K562 (cell line): ENCODE results near the gene GTF2A1L. TPM values are rescaled to one million over a fixed set of nuclear protein-coding genes. Genes with fewer than 3 reads are reported as not detected.

Source experiments
- ARID1B ChIP-seq: fragments of 450-650 bp; IDR thresholded peaks from 2 replicates; pipeline ENCODE4 v1.6.1; 2016; ENCODE audit warnings: antibody characterized with exemption, mild to moderate bottlenecking, inconsistent platforms
- CC2D1A ChIP-seq: fragments of 450-650 bp; IDR thresholded peaks from 2 replicates; pipeline ENCODE4 v1.6.1; 2017; ENCODE audit warnings: mild to moderate bottlenecking
- CTCF ChIP-seq, 3 experiments: IDR thresholded peaks in 2 of 3; conservative IDR thresholded peaks in 1 of 3; 2 replicates each; pipeline ENCODE4 v1.5.1; 2011 to 2012; ENCODE audit warnings: low read length in 3 of 3, mild to moderate bottlenecking in 3 of 3, control low read depth in 2 of 3, improper control_type of control experiment in 1 of 3, inconsistent platforms in 1 of 3, low read depth in 1 of 3, mixed read lengths in 1 of 3, moderate library complexity in 1 of 3; ENCODE audit not compliant: insufficient read depth in 2 of 3
- HNRNPK ChIP-seq: fragments of 200-400 bp; formaldehyde crosslinking; IDR thresholded peaks from one replicate; pipeline ENCODE4 v1.6.1; 2018; ENCODE audit warnings: mild to moderate bottlenecking, low read depth, low read length; ENCODE audit not compliant: poor library complexity, severe bottlenecking
- KLF16 ChIP-seq: IDR thresholded peaks from 2 replicates; pipeline ENCODE4 v1.6.1; 2016; ENCODE audit warnings: antibody characterized with exemption
- RAD21 ChIP-seq, 2 experiments: fragments of 250-450 bp in 1 of 2; fragments of 450-650 bp in 1 of 2; sonication (Bioruptor Pico) in 1 of 2; formaldehyde crosslinking in 1 of 2; IDR thresholded peaks in 1 of 2; conservative IDR thresholded peaks in 1 of 2; 2 replicates each; pipeline versions ENCODE4 v1.4.0 to v1.8.0; 2020 to 2022; ENCODE audit warnings: mild to moderate bottlenecking in 2 of 2, moderate library complexity in 1 of 2
- RCOR1 ChIP-seq, 2 experiments: IDR thresholded peaks; 2 replicates each; pipeline ENCODE4 v1.6.1; 2012; ENCODE audit warnings: low read depth in 2 of 2, low read length in 2 of 2, borderline replicate concordance in 1 of 2, improper control_type of control experiment in 1 of 2
- SAFB ChIP-seq: fragments of 200-400 bp; formaldehyde crosslinking; IDR thresholded peaks from 2 replicates; pipeline ENCODE4 v1.6.1; 2017; ENCODE audit warnings: low read depth, low read length, borderline replicate concordance
- SLC30A9 ChIP-seq: fragments of 250-450 bp; sonication (Bioruptor Pico); IDR thresholded peaks from 2 replicates; pipeline ENCODE4 v1.8.0; 2022; ENCODE audit warnings: mild to moderate bottlenecking, moderate library complexity
- polyA plus RNA-seq, 8 experiments: library from polyadenylated mRNA; depleted of rRNA in 4 of 8; stranded (reverse) in 5 of 8; unstranded in 3 of 8; fragments of >200 nt; fragmentation: Nextera tagmentation in 2 of 8; fragmentation: Illumina TruSeq in 1 of 8; extraction: Ambion mirVana in 2 of 8; extraction: Trizol in 1 of 8; gene quantifications; 2 replicates each; pipeline versions ENCODE4 v1.2.1 to v1.2.3, GENCODE V29; 2011 to 2014; ENCODE audit warnings: inconsistent platforms in 1 of 8, missing spikeins in 1 of 8
- total RNA-seq, 7 experiments: library from RNA; depleted of rRNA in 6 of 7; stranded (reverse); fragments of >200 nt in 6 of 7; fragmentation: Illumina TruSeq in 2 of 7; extraction: Trizol in 2 of 7; gene quantifications; 2 replicates each; pipeline versions ENCODE4 v1.2.1 to v1.2.3, GENCODE V29; 2011 to 2021; ENCODE audit warnings: low replicate concordance in 1 of 7
- TF ChIP-seq, protein P1 (sequence below): fragments of 250-450 bp; sonication (Bioruptor Pico); IDR thresholded peaks from 2 replicates; pipeline ENCODE4 v1.4.0; 2020

Gene GTF2A1L
- total and polyA plus RNA-seq, 9 of the 15 experiments (the other 6 are each of a cell fraction or from before 2014, with no cell fraction given): 0.05 to 0.35 (median 0.12) TPM; not detected in 5

- peak; percentile 68 to 87 for TF ChIP-seq RAD21 (CRISPR knock-in tag; conservative IDR thresholded peaks at IDR 0.05 in 1 of 2, IDR thresholded peaks at IDR 0.05 in 1 of 2)
- TF ChIP-seq SAFB: no peak
- TF ChIP-seq SLC30A9 (CRISPR knock-in tag): no peak
- TF ChIP-seq HNRNPK: no peak
- 0 out of 2 replicates have a peak, but pooled peaks have one; percentile 36 for TF ChIP-seq KLF16
- peak; percentile 63; the same call in 1 of the 2 replicates for TF ChIP-seq CC2D1A
- peak; percentile 77 to 87 (median 82) for TF ChIP-seq CTCF (IDR thresholded peaks at IDR 0.05 in 2 of 3, conservative IDR thresholded peaks at IDR 0.05 in 1 of 3; ENCODE audit: insufficient read depth in 2 of 3, low read depth in 1 of 3, low read length in 3 of 3)
- 0 out of 2 replicates have a peak, but pooled peaks have one; percentile 28 for TF ChIP-seq ARID1B
- TF ChIP-seq, protein P1, sequence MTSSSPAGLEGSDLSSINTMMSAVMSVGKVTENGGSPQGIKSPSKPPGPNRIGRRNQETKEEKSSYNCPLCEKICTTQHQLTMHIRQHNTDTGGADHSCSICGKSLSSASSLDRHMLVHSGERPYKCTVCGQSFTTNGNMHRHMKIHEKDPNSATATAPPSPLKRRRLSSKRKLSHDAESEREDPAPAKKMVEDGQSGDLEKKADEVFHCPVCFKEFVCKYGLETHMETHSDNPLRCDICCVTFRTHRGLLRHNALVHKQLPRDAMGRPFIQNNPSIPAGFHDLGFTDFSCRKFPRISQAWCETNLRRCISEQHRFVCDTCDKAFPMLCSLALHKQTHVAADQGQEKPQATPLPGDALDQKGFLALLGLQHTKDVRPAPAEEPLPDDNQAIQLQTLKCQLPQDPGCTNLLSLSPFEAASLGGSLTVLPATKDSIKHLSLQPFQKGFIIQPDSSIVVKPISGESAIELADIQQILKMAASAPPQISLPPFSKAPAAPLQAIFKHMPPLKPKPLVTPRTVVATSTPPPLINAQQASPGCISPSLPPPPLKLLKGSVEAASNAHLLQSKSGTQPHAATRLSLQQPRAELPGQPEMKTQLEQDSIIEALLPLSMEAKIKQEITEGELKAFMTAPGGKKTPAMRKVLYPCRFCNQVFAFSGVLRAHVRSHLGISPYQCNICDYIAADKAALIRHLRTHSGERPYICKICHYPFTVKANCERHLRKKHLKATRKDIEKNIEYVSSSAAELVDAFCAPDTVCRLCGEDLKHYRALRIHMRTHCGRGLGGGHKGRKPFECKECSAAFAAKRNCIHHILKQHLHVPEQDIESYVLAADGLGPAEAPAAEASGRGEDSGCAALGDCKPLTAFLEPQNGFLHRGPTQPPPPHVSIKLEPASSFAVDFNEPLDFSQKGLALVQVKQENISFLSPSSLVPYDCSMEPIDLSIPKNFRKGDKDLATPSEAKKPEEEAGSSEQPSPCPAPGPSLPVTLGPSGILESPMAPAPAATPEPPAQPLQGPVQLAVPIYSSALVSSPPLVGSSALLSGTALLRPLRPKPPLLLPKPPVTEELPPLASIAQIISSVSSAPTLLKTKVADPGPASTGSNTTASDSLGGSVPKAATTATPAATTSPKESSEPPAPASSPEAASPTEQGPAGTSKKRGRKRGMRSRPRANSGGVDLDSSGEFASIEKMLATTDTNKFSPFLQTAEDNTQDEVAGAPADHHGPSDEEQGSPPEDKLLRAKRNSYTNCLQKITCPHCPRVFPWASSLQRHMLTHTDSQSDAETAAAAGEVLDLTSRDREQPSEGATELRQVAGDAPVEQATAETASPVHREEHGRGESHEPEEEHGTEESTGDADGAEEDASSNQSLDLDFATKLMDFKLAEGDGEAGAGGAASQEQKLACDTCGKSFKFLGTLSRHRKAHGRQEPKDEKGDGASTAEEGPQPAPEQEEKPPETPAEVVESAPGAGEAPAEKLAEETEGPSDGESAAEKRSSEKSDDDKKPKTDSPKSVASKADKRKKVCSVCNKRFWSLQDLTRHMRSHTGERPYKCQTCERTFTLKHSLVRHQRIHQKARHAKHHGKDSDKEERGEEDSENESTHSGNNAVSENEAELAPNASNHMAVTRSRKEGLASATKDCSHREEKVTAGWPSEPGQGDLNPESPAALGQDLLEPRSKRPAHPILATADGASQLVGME: no peak
- TF ChIP-seq RCOR1 (IDR thresholded peaks at IDR 0.05; ENCODE audit: borderline replicate concordance in 1 of 2, low read depth in 2 of 2, low read length in 2 of 2): 0 out of 4 replicates have a peak, but pooled peaks of 1 of the 2 experiments have one; percentile 15
Observed at GRCh38 chr2:48601349-48601748, 16.3 kb upstream of the GTF2A1L start (continued).
